HG03442 (cell line): ENCODE measurements around the gene UBXN6.

ENCODE experiments used
- ATAC-seq: cut with Tn5 transposase; IDR thresholded peaks from one replicate; pipeline ENCODE4 v1.9.1; 2021; ENCODE audit warnings: mild to moderate bottlenecking, moderate library complexity; ENCODE audit not compliant: unreplicated experiment

Gene UBXN6

GRCh38 chr19:4456843-4457653, 546 bp downstream of the UBXN6 start:
- ATAC-seq: peak; percentile 14

- ATAC-seq: no peak
Measured at GRCh38 chr19:4456476-4456842, 1.1 kb downstream of the UBXN6 start.

GRCh38 chr19:4455719-4456475, 1.7 kb downstream of the UBXN6 start:
- no peak for ATAC-seq

GRCh38 chr19:4454747-4455718, 2.6 kb downstream of the UBXN6 start:
- ATAC-seq: no peak

GRCh38 chr19:4453232-4454179, 4.1 kb downstream of the UBXN6 start:
- ATAC-seq: no peak

GRCh38 chr19:4452230-4452990, 5.2 kb downstream of the UBXN6 start:
- no peak for ATAC-seq

GRCh38 chr19:4449639-4450028, 8.0 kb downstream of the UBXN6 start:
- no peak for ATAC-seq

GRCh38 chr19:4449022-4449638, 8.5 kb downstream of the UBXN6 start:
- no peak for ATAC-seq

- ATAC-seq: no peak
Measured at GRCh38 chr19:4448147-4448985, 9.2 kb downstream of the UBXN6 start.

- no peak for ATAC-seq
Measured at GRCh38 chr19:4447327-4448146, 10.1 kb downstream of the UBXN6 start.

- ATAC-seq: no peak
Measured at GRCh38 chr19:4446704-4447200, 10.8 kb downstream of the UBXN6 start.

- no peak for ATAC-seq
Measured at GRCh38 chr19:4445963-4446703, 11.5 kb downstream of the UBXN6 start.

- no peak for ATAC-seq
Measured at GRCh38 chr19:4444765-4445741, 12.5 kb downstream of the UBXN6 start.

GRCh38 chr19:4443966-4444764, 13.4 kb downstream of the UBXN6 start:
- ATAC-seq: no peak
